ENCODE data around the gene MFNG.
"Not testable (repeated sequence)": the region's sequence is repeated elsewhere in the genome, so short reads cannot be mapped to it uniquely, and the experiment has no call there.

MFNG gene

DNA sequence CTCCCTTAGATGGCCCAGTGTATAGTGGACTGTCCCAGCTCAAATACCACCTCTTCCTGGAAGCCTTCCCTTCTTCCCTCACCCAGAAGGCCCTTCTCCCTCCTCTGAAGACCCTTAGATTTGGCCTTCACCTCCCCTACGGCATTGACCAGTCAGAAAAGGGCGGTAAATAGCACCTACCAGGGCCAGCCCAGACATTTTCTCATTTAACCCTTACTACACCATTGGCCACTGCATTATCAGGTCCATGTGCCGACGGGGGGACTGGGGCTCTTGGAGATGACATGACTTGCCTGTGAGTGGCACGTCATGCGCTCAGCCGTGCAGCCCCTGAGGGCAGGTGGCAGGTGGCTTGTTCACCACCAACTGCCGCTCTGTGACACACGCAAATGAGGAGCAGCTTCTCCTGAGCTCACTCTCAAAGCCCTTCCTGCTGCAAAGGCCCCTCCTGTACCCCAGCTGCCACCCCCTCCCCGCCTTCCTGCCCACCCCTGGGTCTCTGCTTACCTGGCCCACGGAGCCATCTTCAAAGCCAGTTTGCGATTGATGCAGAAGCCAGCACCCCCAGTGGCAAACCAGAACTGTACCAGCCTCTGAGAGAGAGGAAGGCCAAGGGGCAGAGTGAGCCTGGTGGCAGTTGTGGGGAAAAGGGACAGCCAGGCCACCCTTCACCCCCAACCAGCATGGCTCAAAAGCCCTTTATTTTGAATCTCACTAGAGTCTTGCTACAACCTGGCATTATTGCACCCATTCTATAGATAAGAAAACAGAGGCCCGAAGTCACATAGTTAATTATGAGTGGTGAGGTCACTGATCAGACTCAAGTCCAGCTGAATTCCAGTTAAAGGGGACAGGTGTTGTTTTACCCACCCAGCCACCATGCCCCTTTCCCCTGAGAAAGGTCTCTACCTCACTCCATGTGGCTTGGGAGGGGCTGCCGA is 9.5 kb downstream of the MFNG start:
- no peak for DNase-seq

- DNase-seq: no peak
Measured at GRCh38 chr22:37474447-37475090, 11.6 kb downstream of the MFNG start.

- no peak for DNase-seq
Measured at GRCh38 chr22:37473437-37473946, 12.7 kb downstream of the MFNG start.

- DNase-seq: no peak
Measured at GRCh38 chr22:37472418-37473006, 13.7 kb downstream of the MFNG start.

DNA sequence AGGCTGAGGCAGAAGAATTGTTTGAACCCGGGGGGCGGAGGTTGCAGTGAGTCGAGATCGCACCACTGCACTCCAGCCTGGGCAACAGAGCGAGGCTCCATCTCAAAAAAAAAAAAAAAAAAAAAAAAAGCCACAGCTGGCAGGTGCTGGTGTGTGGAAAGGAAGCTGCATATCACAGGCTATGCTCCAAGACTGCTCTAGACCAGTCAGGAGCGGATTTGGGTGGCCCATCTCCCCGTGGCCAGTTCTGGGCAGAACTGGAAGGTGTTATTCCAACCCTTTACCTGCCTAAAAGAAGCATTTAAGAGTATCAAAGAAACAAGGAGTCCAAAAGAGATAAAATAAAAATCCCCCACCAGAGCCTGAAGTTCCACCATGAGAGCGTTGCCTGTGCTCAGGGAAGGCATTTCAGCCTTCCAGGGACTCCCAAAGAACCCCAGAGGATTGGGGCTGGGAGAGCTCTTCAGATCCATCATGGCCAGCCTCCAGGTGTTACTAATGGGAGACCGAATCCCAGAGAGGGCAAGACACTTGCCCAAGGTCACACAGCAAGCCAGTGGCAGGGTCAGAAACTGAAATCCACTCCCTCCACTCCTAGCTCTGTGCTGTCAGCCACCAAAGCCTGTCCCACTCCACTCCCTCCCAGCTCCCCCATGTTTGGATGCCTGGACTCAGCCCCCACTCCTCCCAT is 14.3 kb downstream of the MFNG start:
- no peak for DNase-seq

DNA sequence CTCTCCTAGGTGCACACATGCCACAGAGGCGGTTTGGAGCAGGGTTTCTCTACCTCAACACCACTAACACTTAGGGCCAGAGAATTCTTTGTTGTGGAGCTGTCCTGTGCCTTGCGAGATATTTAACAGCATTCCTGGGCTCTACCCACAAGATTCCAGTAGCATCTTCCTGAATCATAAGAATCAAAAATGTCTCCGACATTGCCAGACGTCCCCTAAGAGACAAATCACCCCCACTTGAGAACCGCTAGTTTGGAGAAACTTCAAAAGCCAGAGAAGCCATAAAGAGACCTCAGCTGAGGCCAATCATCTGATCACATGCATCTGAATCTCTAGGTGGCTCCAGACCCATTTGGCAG is 16.1 kb downstream of the MFNG start:
- no peak for DNase-seq

GRCh38 chr22:37469416-37470086 is 16.6 kb downstream of the MFNG start:
- DNase-seq: no peak

DNA sequence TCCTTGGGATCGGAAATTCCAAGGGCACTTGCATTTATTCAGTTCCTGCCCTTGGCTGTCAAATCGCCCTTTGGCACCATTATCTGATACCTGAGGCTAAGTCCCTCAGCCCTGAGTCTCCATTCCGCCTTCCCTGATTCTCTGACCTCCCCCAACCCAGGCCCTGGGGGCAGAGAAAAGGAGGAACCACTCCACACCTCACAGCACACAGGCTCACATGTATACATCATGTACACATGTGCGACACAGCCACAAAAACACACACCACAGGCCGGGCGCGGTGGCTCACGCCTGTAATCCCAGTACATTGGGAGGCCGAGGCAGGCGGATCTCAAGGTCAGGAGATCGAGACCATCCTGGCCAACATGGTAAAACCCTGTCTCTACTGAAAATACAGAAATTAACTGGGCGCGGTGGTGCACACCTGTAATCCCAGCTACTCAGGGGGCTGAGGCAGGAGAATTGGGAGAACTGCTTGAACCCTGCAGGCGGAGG is 17.9 kb downstream of the MFNG start:
- not testable (repeated sequence) for DNase-seq

GRCh38 chr22:37467391-37467955 is 18.7 kb downstream of the MFNG start:
- no peak for DNase-seq

DNA sequence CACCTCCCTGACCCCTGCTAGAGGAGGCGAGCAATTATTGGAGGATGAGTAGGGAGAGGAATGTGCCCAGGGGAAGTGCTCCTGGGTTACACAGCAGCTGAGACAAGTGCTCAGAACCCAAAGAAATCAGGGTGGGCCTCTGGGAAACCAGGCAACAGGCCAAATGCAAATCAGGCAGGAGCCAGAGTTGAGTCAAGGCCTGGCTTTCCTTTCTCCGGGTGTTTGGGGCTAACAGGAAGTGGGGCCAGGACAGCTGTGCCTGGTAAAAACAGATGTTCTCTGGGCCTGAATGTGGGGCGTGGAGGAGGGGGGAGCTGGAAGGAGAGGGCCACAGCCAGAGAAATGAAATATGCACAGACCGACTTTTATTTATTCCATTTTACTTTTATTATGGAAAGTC is 22.0 kb downstream of the MFNG start:
- DNase-seq: no peak

DNA sequence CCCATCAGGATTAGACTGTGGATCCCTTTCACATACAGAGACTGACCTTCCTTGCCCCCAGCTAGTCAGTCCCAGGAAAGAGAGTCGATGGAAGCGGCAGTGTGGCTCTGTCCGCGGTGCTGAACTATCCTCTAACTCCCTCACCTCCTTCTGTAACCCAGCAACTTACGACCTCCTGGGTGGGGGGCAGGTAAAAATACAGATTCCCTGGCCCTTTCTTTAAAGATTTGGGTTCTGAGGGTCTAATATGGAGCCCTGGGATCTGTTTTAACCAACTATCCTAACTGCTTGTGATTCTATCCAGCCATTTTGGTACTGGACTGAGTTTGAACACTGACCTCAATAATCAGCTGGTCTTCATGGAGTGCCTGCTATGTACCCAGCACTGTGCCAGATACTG is 23.2 kb downstream of the MFNG start:
- no peak for DNase-seq

- DNase-seq: no peak
Measured at GRCh38 chr22:37462436-37462835, 23.7 kb downstream of the MFNG start.

DNA sequence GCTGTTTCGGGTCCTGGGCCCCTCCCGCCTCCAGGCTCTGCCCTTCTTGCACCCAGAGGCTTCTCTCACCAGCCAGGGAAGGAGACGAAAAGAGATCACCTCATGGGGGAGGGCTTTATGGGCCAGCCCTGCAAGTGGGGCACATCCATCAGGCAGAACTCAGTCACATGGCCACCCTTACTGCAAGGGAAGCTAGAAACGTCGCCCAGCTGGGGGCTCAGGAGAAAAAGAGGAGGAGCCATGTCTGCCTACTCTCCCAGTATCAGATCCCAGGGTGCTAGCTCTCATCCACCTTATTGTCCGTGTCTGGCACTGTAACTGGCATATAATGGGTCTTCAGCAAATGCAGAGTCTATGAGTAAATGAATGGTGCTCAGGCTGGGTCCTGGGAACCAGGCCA is 24.2 kb downstream of the MFNG start:
- no peak for DNase-seq

GRCh38 chr22:37460684-37461083 is 25.5 kb downstream of the MFNG start:
- no peak for DNase-seq

DNA sequence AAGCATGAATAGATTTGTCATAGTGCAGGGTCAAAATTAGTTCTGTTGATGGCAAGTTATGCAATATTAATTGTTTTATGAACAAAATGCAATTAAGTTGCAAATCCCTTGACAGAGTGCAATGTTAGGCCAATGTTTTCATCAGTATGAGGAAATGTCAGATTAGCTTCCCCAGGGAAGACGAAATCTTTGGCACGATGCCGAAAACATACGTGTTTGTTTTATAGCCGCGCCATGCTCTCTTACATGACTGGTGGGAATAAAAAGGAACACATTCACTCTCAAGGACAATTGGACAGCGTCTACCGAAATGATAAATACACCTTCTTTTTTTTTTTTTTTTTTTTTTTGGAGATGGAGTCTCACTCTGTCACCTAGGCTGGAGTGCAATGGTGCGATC is 27.0 kb downstream of the MFNG start:
- no peak for DNase-seq

DNA sequence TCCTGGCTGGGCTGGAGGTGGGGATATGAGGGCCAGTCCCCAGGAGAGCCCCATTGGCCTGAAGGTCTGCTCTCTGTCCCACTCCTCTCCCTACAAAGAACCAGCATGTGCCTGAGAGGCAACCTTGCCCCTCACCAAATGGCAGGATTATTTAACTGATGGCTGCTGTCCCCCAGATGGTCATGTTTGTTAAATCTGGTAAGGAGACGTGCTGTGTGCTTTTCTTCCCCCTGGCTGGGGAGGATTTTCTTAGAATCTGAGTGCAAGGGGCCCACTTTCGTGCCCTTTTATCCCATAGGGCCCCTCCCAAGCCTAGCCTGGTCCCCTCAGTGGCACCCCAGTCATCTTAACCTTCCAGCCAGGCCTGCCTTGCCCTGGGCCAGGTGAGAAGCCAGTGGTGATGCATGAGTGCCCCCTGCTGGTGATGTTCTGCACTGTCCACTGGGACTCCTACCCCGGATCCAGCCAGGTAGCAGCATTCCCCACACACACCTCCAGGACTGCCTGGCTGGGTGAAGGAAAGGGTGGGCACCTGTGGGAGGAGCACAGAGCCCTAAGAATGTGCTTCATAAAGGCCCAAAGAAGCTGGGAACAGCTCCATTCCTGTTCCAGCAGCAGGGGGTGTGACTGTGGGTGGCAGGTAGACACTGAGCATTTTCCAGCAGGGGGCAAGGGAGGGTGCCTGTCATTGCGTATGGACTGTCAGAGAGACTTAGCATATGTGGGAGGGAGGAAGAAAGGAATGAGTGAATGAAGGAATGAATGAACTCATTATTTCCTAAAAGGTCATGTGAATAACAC is 28.9 kb downstream of the MFNG start:
- peak in 48 of 58 donors; percentile 2 to 85 (median 34) for DNase-seq

DNA sequence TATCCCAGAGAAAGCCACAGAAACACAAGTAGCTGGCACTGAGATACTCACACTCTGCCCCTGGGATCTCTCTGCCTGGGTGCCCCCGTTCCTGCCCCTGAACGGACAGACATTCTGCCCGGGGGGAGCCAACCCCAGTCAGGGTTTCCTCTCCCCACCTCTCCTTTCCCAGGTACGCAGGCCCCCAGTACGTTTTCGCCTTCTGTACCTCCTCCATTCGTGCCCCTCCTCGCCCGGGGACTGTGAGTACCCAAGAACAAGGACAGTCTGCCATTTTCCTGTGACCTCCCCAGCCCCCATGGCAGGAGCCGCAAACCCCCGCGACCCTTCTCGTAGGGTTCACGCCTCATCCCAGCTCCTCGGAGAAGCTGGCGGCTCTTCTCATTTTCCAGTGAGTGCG is 29.8 kb downstream of the MFNG start:
- no peak for DNase-seq

GRCh38 chr22:37455896-37456295 is 30.3 kb downstream of the MFNG start:
- no peak for DNase-seq

DNA sequence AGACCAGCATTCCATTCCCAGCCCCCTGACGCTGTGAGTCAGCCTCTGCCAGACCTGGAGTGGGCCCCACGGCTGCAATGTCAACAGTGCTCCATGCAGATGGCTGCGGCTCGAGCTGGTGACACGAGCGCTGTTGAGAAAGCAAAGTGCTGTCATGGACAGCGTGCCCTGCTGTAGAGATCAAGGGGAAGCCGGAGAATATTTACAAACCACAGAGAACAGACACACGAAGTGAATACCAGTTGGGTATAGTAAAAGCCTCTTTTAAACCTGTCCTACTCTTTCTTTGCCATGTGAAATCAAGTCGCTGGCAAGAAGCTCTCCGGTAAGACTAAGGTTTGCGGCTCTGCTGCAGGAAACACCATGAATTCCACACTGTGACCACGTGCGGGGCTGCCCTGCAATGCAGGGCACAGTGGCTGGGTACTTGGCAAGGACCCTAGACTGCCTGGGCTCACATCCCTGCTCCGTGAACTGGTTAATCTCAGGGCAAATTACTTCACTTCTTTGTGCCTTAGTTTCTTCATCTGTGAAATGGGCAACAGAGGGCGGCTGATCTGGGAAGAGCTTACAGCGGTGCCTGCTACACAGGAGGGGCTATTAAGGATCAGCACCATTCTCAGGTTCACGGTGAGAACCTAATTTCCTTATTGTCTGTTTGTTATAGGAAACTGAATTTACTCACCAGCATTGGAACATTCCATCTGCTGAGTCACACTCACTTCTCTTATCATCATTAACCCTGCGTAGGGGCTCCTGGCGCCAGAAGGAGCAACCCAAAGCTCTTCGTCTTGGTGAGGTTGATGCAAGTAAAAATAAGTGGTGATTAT is 31.1 kb downstream of the MFNG start:
- no peak for DNase-seq
